ENCODE results near the gene OR52I1.

Gene OR52I1

DNA sequence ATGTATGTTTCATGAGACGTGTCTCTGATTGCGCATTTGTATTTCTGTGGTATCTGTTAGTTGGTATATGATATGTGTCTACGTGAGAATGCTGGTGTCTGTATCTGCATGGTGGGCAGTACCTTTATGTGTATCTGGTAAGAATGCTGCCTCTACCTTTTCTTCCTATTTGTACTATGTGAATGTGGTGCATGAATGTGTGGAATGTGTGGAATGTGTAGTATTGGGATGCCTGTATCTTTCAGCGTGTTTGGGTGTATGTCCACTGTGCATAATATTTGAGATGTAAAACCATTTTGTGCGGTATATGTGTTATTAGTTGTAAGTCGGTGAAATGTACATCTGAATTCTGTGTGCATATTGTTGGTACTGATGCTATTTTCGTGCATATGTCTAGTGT is 47.7 kb downstream of the OR52I1 start:
- Histone ChIP-seq H3K4me3 (ENCODE audit: low read length) (no peak overlapping the region), H3K4me2 (ENCODE audit: low read length) (no peak overlapping the region), H3F3A (ENCODE audit: control insufficient read depth, insufficient read depth) (no peaks in the 10 kb centered on the region), H3K27ac (ENCODE audit: low read depth, low read length) (no peak overlapping the region), H3K9me3 (ENCODE audit: control insufficient read depth, insufficient read depth, low read length) (no peaks in the 10 kb centered on the region), H3K27me3 (ENCODE audit: control insufficient read depth, low read length) (no peaks in the 10 kb centered on the region), H3K79me2 (ENCODE audit: control insufficient read depth, low read length) (no peaks in the 10 kb centered on the region), H3K9me2 (replicated peaks; ENCODE audit: control insufficient read depth, low read length) (no peaks in the 10 kb centered on the region), H4K20me1 (ENCODE audit: control insufficient read depth, insufficient read depth, low read depth, low read length) (no peaks in the 10 kb centered on the region), H3K36me3 (ENCODE audit: control insufficient read depth, low read length) (no peaks in the 10 kb centered on the region), H3K4me1 (ENCODE audit: control insufficient read depth, low read length) (no peaks in the 10 kb centered on the region)
- TF ChIP-seq CTCF (IDR thresholded peaks at IDR 0.05; ENCODE audit: low read depth, low read length, poor library complexity, severe bottlenecking): no peak
- no peak for TF ChIP-seq EZH2phosphoT487 (IDR thresholded peaks at IDR 0.05; ENCODE audit: borderline replicate concordance, low read length)

- Histone ChIP-seq H3F3A (ENCODE audit: control insufficient read depth, insufficient read depth) (no peaks in the 10 kb centered on the region), H3K79me2 (ENCODE audit: control insufficient read depth, low read length) (no peaks in the 10 kb centered on the region), H3K27me3 (ENCODE audit: control insufficient read depth, low read length) (no peaks in the 10 kb centered on the region), H3K36me3 (ENCODE audit: control insufficient read depth, low read length) (no peaks in the 10 kb centered on the region), H3K4me1 (ENCODE audit: control insufficient read depth, low read length) (no peaks in the 10 kb centered on the region), H3K9me2 (replicated peaks; ENCODE audit: control insufficient read depth, low read length) (no peaks in the 10 kb centered on the region), H3K4me2 (ENCODE audit: low read length) (no peak overlapping the region), H3K4me3 (ENCODE audit: low read length) (no peak overlapping the region), H3K9me3 (ENCODE audit: control insufficient read depth, insufficient read depth, low read length) (no peaks in the 10 kb centered on the region), H4K20me1 (ENCODE audit: control insufficient read depth, insufficient read depth, low read depth, low read length) (no peaks in the 10 kb centered on the region), H3K27ac (ENCODE audit: low read depth, low read length) (no peak overlapping the region)
- TF ChIP-seq CTCF (IDR thresholded peaks at IDR 0.05; ENCODE audit: low read depth, low read length, poor library complexity, severe bottlenecking) (no peak), EZH2phosphoT487 (IDR thresholded peaks at IDR 0.05; ENCODE audit: borderline replicate concordance, low read length) (no peak)
These were observed 48.2 kb downstream of the OR52I1 start for GRCh38 chr11:4642043-4642442.

DNA sequence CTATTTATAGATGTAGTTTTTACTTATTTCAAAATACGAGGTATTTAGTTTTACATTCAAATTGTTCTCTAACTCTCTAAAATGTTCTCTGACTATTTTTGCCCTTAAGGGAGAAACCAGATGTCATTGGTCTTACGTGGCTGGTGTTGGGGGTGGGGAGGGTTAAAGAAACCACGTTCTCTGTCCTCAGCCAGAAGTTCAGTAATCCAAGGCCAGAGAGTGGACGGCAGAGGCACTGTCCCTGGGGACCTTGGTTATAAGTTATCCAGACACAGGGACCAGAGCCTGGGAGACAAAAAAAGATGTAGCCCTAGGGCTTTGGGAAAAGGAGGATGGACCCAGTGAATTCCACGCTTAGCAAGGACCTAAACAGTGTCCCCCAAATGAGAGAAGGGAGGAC is 49.2 kb downstream of the OR52I1 start:
- no peaks in the 10 kb centered on the region for H3K4me1 ChIP-seq (ENCODE audit: control insufficient read depth, low read length)

More for the DNA sequence above, 49.2 kb downstream of the OR52I1 start:
- Histone ChIP-seq H3K36me3 (ENCODE audit: control insufficient read depth, low read length) (no peaks in the 10 kb centered on the region), H3K9me3 (ENCODE audit: control insufficient read depth, insufficient read depth, low read length) (no peaks in the 10 kb centered on the region), H4K20me1 (ENCODE audit: control insufficient read depth, insufficient read depth, low read depth, low read length) (no peaks in the 10 kb centered on the region), H3K4me2 (ENCODE audit: low read length) (no peak overlapping the region), H3K27me3 (ENCODE audit: control insufficient read depth, low read length) (no peaks in the 10 kb centered on the region), H3K4me3 (ENCODE audit: low read length) (no peak overlapping the region), H3K27ac (ENCODE audit: low read depth, low read length) (no peak overlapping the region), H3F3A (ENCODE audit: control insufficient read depth, insufficient read depth) (no peaks in the 10 kb centered on the region), H3K79me2 (ENCODE audit: control insufficient read depth, low read length) (no peaks in the 10 kb centered on the region), H3K9me2 (replicated peaks; ENCODE audit: control insufficient read depth, low read length) (no peaks in the 10 kb centered on the region)
- TF ChIP-seq CTCF (IDR thresholded peaks at IDR 0.05; ENCODE audit: low read depth, low read length, poor library complexity, severe bottlenecking) (no peak), EZH2phosphoT487 (IDR thresholded peaks at IDR 0.05; ENCODE audit: borderline replicate concordance, low read length) (no peak)
